Lower leg skin (tissue), 4 donors: ENCODE data around the gene GIMAP5. TPM values are rescaled to one million over a fixed set of nuclear protein-coding genes. Genes with fewer than 3 reads are reported as not detected.

Experiments
- DNase-seq, 2 donors: peaks; one replicate each; pipeline ENCODE4 v3.0.0-alpha.2; 2019; ENCODE audit warnings: low spot score in 2 of 2
- H3K4me3 ChIP-seq: fragments of 200-600 bp; sonication (generic); 2 replicates; pipeline ENCODE4 v1.5.1; 2017; ENCODE audit warnings: mild to moderate bottlenecking, low read depth; ENCODE audit not compliant: poor library complexity, severe bottlenecking
- CTCF ChIP-seq, 3 donors: fragments of 450-650 bp; IDR thresholded peaks; one replicate each; pipeline ENCODE4 v1.5.1; 2016; ENCODE audit warnings: antibody characterized with exemption in 3 of 3, mild to moderate bottlenecking in 3 of 3, moderate library complexity in 2 of 3
- POLR2A ChIP-seq, 2 donors: fragments of 450-650 bp; IDR thresholded peaks; one replicate each; pipeline ENCODE4 v1.6.1; 2016 to 2017; ENCODE audit warnings: antibody characterized with exemption in 2 of 2, mild to moderate bottlenecking in 1 of 2, moderate library complexity in 1 of 2
- WGBS, 2 donors: methylation state at CpG; one replicate each; pipeline ENCODE4 v1.1.5; 2018; 5-methylcytosine and 5-hydroxymethylcytosine counted together
- intact Hi-C: fragments of 100-400 bp; cut with DNase I; formaldehyde crosslinking; loops from one replicate; pipeline ENCODE4 v1.15.0; 2023; ENCODE audit warnings: low total_unique reads
- total RNA-seq, 4 donors: library from RNA; depleted of rRNA; stranded (reverse); fragments of >200 nt; gene quantifications; one replicate each; pipeline ENCODE4 v1.1.0, GENCODE V29; 2016

The GIMAP5 gene
- total RNA-seq, 4 donors from 2014 or later = 4.6 to 18.7 (median 10.9) TPM

- TF ChIP-seq CTCF (IDR thresholded peaks at IDR 0.05) (no peak), POLR2A (IDR thresholded peaks at IDR 0.05) (no peak)
- peak in 1 of 2 donors; percentile 45 for DNase-seq
- intact Hi-C loops = no loop called here
- H3K4me3 ChIP-seq = no peak overlapping the region
- WGBS, 2 donors = 85 to 90% methylated on average over 9 of the region's 9 CpGs
Measured at GRCh38 chr7:150790416-150791075, 53.3 kb downstream of the GIMAP5 start.

GRCh38 chr7:150791304-150791703 is 54.1 kb downstream of the GIMAP5 start:
- intact Hi-C loops = no loop called here
- 84 to 90% methylated on average over 5 of the region's 5 CpGs for WGBS, 2 donors
- H3K4me3 ChIP-seq = no peak overlapping the region
- DNase-seq = peak in 1 of 2 donors; percentile 50
- TF ChIP-seq CTCF (IDR thresholded peaks at IDR 0.05) (no peak), POLR2A (IDR thresholded peaks at IDR 0.05) (no peak)

- WGBS, 2 donors = 93% methylated on average over 12 of the region's 12 CpGs
- DNase-seq = peak in 1 of 2 donors; percentile 53
- no peak for TF ChIP-seq POLR2A (IDR thresholded peaks at IDR 0.05)
- TF ChIP-seq CTCF (IDR thresholded peaks at IDR 0.05) = no peak
- intact Hi-C loops = no loop called here
- H3K4me3 ChIP-seq = no peak overlapping the region
Measured at GRCh38 chr7:150791746-150792452, 54.7 kb downstream of the GIMAP5 start.

Other genes with a start within 250 kb of the GIMAP5 start
- 1 to 10 TPM; 2.4 to 9.6 (median 5.3) TPM for gene GIMAP7, start 222.5 kb upstream of the GIMAP5 start, total RNA-seq
- gene GIMAP4, start 170.0 kb upstream of the GIMAP5 start, total RNA-seq = 10 to 100 TPM in 2 of 4 donors, 1 to 10 TPM in 2; 4.6 to 17.9 (median 8.1) TPM
- 10 to 100 TPM in 2 of 4 donors, 1 to 10 TPM in 2; 3.6 to 23.6 (median 9.7) TPM for gene GIMAP6, start 105.0 kb upstream of the GIMAP5 start, total RNA-seq
- gene GIMAP2, start 51.7 kb upstream of the GIMAP5 start, total RNA-seq = 1 to 10 TPM in 3 of 4 donors, under 1 TPM in 1; 0.53 to 7.2 (median 5.0) TPM
- 1 to 10 TPM; 1.5 to 4.6 (median 2.7) TPM for gene GIMAP1, start 20.8 kb upstream of the GIMAP5 start, total RNA-seq
- 10 to 100 TPM in 1 of 4 donors, 1 to 10 TPM in 3; 2.5 to 16.6 (median 6.1) TPM for gene TMEM176B, start 62.9 kb downstream of the GIMAP5 start, total RNA-seq
- gene TMEM176A, start 63.4 kb downstream of the GIMAP5 start, total RNA-seq = 10 to 100 TPM in 2 of 4 donors, 1 to 10 TPM in 2; 4.8 to 10.2 (median 9.5) TPM
- 1 to 10 TPM; 1.2 to 6.7 (median 3.5) TPM for gene AOC1, start 115.1 kb downstream of the GIMAP5 start, total RNA-seq
- gene KCNH2, start 240.9 kb downstream of the GIMAP5 start, total RNA-seq = 1 to 10 TPM in 1 of 4 donors, under 1 TPM in 3; 0.15 to 1.1 (median 0.36) TPM